Keratinocyte (primary cell): ENCODE results near the gene GPRC5C. TPM values are rescaled to one million over a fixed set of nuclear protein-coding genes. Genes with fewer than 3 reads are reported as not detected.
"Not testable (repeated sequence)": the region's sequence is repeated elsewhere in the genome, so short reads cannot be mapped to it uniquely, and the experiment has no call there.

ENCODE experiments used
- DNase-seq: peaks from one replicate; pipeline ENCODE4 v3.0.0-alpha.2; 2011; ENCODE audit warnings: low read depth, missing footprints, low spot score
- FAIRE-seq: peaks from 2 replicates; lab custom pipeline; 2011; peaks lifted over from hg19 to GRCh38; lab: Jason Lieb, UNC
- H2AFZ ChIP-seq: 2 replicates; pipeline ENCODE4 v1.6.0; 2012; ENCODE audit warnings: low read length, control low read depth, inconsistent platforms; ENCODE audit not compliant: control insufficient read depth
- H3K27ac ChIP-seq: 2 replicates; pipeline ENCODE4 v1.5.1; 2011; ENCODE audit warnings: low read length; ENCODE audit not compliant: control insufficient read depth, insufficient read depth
- H3K27me3 ChIP-seq: 3 replicates; pipeline ENCODE4 v1.6.0; 2011; ENCODE audit warnings: low read length; ENCODE audit not compliant: control insufficient read depth, insufficient read depth; ENCODE audit errors: extremely low read depth
- H3K36me3 ChIP-seq, 2 experiments: 2 replicates in 1 of 2; 3 replicates in 1 of 2; pipeline ENCODE4 v1.5.1; 2011; ENCODE audit warnings: low read length in 2 of 2, mild to moderate bottlenecking in 1 of 2; ENCODE audit not compliant: control insufficient read depth in 2 of 2, insufficient read depth in 2 of 2; ENCODE audit errors: extremely low read depth in 1 of 2
- H3K4me1 ChIP-seq: 3 replicates; pipeline ENCODE4 v1.5.1; 2011; ENCODE audit warnings: low read length; ENCODE audit not compliant: control insufficient read depth, insufficient read depth; ENCODE audit errors: extremely low read depth
- H3K4me2 ChIP-seq: 3 replicates; pipeline ENCODE4 v1.6.0; 2011; ENCODE audit warnings: low read depth, low read length; ENCODE audit not compliant: control insufficient read depth, insufficient read depth; ENCODE audit errors: extremely low read depth
- H3K4me3 ChIP-seq, 3 experiments: fragments of 200-600 bp in 1 of 3; sonication (generic) in 1 of 3; 2 replicates in 2 of 3; 3 replicates in 1 of 3; pipeline ENCODE4 v1.5.1; 2011 to 2016; ENCODE audit warnings: low read length in 3 of 3, mild to moderate bottlenecking in 3 of 3, control low read depth in 2 of 3, inconsistent platforms in 1 of 3, low read depth in 1 of 3, mixed read lengths in 1 of 3, mixed run types in 1 of 3, moderate library complexity in 1 of 3; ENCODE audit not compliant: control insufficient read depth in 2 of 3, insufficient read depth in 2 of 3; ENCODE audit errors: extremely low read depth in 1 of 3
- H3K79me2 ChIP-seq: 2 replicates; pipeline ENCODE4 v1.6.0; 2012; ENCODE audit warnings: low read length; ENCODE audit not compliant: control insufficient read depth, insufficient read depth
- H3K9ac ChIP-seq: 3 replicates; pipeline ENCODE4 v1.6.0; 2011; ENCODE audit warnings: low read length; ENCODE audit not compliant: control insufficient read depth, insufficient read depth; ENCODE audit errors: extremely low read depth
- H3K9me1 ChIP-seq: 3 replicates; pipeline ENCODE4 v1.6.0; 2011; ENCODE audit warnings: low read length; ENCODE audit not compliant: control insufficient read depth, insufficient read depth; ENCODE audit errors: extremely low read depth
- H3K9me3 ChIP-seq: 2 replicates; pipeline ENCODE4 v1.5.1; 2012; ENCODE audit warnings: low read depth, low read length; ENCODE audit not compliant: control insufficient read depth
- H4K20me1 ChIP-seq: 3 replicates; pipeline ENCODE4 v1.6.0; 2011; ENCODE audit warnings: low read length; ENCODE audit not compliant: control insufficient read depth, insufficient read depth; ENCODE audit errors: extremely low read depth
- EZH2 ChIP-seq: IDR thresholded peaks from one replicate; pipeline ENCODE4 v1.6.1; 2012; ENCODE audit warnings: inconsistent platforms, mild to moderate bottlenecking, low read length, moderate library complexity
- dilution Hi-C: fragments of 300-500 bp; cut with MboI; formaldehyde crosslinking; loops from one replicate; pipeline ENCODE4 v1.7.0; 2020; ENCODE audit warnings: low sequenced_read_pairs; ENCODE audit not compliant: extremely low pct_ligation_motif_present
- polyA plus RNA-seq, 5 experiments: library from polyadenylated mRNA; depleted of rRNA in 3 of 5; stranded (reverse) in 3 of 5; stranded (forward) in 1 of 5; unstranded in 1 of 5; fragments of >200 nt; gene quantifications; 1 replicate in 1 of 5; 2 replicates in 3 of 5; 3 replicates in 1 of 5; pipeline versions ENCODE4 v1.2.1 to v1.2.3, GENCODE V29; 2011 to 2012; ENCODE audit warnings: missing spikeins in 2 of 5, low read depth in 1 of 5, low replicate concordance in 1 of 5
- TF ChIP-seq, protein P1 (sequence below), 3 experiments: IDR thresholded peaks in 1 of 3; conservative IDR thresholded peaks in 1 of 3; optimal IDR thresholded peaks in 1 of 3; 2 replicates in 2 of 3; 3 replicates in 1 of 3; pipeline versions ENCODE3 to v1.5.1; 2011; ENCODE audit warnings: low read length in 3 of 3, mild to moderate bottlenecking in 3 of 3, moderate library complexity in 2 of 3, control low read depth in 1 of 3, inconsistent platforms in 1 of 3; ENCODE audit not compliant: insufficient read depth in 2 of 3; ENCODE audit errors: extremely low read depth in 1 of 3

Gene GPRC5C
- polyA plus RNA-seq, 1 donor (not counting 4 experiments of a cell fraction or from before 2014, with no cell fraction given), result 24.2 TPM

- DNase-seq (no peak), FAIRE-seq (no peak)
- Histone ChIP-seq H3K4me2 (no peak overlapping the region), H3K9me3 (no peaks in the 10 kb centered on the region), H3K27me3 (peaks cover 4% of the 10 kb centered on the region), H3K4me3 (no peak overlapping the region), H3K4me1 (no peaks in the 10 kb centered on the region), H3K79me2 (no peaks in the 10 kb centered on the region), H3K9me1 (no peaks in the 10 kb centered on the region), H3K36me3 (no peaks in the 10 kb centered on the region), H4K20me1 (no peaks in the 10 kb centered on the region), H3K9ac (no peak overlapping the region), H3K27ac (no peak overlapping the region), H2AFZ (no peak overlapping the region)
- dilution Hi-C loops, result no loop called here
- TF ChIP-seq, protein P1, sequence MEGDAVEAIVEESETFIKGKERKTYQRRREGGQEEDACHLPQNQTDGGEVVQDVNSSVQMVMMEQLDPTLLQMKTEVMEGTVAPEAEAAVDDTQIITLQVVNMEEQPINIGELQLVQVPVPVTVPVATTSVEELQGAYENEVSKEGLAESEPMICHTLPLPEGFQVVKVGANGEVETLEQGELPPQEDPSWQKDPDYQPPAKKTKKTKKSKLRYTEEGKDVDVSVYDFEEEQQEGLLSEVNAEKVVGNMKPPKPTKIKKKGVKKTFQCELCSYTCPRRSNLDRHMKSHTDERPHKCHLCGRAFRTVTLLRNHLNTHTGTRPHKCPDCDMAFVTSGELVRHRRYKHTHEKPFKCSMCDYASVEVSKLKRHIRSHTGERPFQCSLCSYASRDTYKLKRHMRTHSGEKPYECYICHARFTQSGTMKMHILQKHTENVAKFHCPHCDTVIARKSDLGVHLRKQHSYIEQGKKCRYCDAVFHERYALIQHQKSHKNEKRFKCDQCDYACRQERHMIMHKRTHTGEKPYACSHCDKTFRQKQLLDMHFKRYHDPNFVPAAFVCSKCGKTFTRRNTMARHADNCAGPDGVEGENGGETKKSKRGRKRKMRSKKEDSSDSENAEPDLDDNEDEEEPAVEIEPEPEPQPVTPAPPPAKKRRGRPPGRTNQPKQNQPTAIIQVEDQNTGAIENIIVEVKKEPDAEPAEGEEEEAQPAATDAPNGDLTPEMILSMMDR (optimal IDR thresholded peaks at IDR 0.05 in 1 of 3, IDR thresholded peaks at IDR 0.05 in 1 of 3, conservative IDR thresholded peaks at IDR 0.05 in 1 of 3; ENCODE audit: extremely low read depth in 1 of 3, insufficient read depth in 2 of 3, low read length in 3 of 3), result no peak
- no peak for TF ChIP-seq EZH2
Measured at GRCh38 chr17:74485841-74486240, 54.0 kb downstream of the GPRC5C start.

DNA sequence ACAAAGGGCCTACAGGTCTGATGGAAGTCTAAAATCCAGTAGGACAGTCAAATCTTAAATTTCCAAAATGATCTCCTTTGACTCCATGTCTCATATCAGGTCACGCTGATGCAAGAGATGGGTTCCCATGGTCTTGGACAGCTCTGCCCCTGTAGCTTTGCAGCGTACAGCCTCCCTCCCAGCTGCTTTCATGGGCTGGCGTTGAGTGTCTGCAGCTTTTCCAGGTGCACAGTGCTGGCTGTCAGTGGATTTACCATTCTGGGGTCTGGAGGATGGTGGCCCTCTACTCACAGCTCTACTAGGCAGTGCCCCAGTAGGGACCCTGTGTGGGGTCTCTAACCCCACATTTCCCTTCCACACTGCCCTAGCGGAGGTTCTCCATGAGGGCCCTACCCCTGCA lies 56.4 kb downstream of the GPRC5C start:
- H3K4me1 ChIP-seq, H3K79me2 ChIP-seq, H3K4me3 ChIP-seq, H3K9me1 ChIP-seq, H3K27ac ChIP-seq, H2AFZ ChIP-seq, H3K9ac ChIP-seq, H3K27me3 ChIP-seq, H3K9me3 ChIP-seq, FAIRE-seq, H4K20me1 ChIP-seq, H3K4me2 ChIP-seq, H3K36me3 ChIP-seq, dilution Hi-C loops, DNase-seq: not testable (repeated sequence)

DNA sequence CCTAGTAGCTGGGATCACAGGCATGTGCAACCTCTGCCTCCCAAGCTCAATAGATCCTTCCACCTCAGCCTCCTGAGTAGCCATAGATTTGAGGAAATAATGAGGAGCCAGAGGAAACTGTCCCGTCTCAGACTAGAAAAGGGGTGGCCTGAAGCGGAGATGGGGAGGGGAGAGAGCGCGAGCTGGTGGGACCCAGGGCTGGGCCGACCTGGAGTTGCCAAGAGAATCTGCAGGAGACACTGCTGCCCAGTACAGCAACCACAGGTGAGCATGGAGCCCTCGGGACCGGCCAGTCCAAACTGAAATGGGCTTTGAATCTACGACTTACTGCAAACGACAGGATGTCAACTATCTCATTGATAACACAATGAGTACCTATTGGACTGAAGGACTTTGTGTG lies 58.8 kb downstream of the GPRC5C start:
- no peaks in the 10 kb centered on the region for H3K79me2 ChIP-seq
- H3K4me3 ChIP-seq, result no peak overlapping the region
- H3K9ac ChIP-seq, result no peak overlapping the region
- dilution Hi-C loops, result no loop called here
- no peak overlapping the region for H3K27ac ChIP-seq
- no peaks in the 10 kb centered on the region for H4K20me1 ChIP-seq
- no peaks in the 10 kb centered on the region for H3K36me3 ChIP-seq
- no peak for TF ChIP-seq EZH2
- TF ChIP-seq, protein P1 (optimal IDR thresholded peaks at IDR 0.05 in 1 of 3, IDR thresholded peaks at IDR 0.05 in 1 of 3, conservative IDR thresholded peaks at IDR 0.05 in 1 of 3; ENCODE audit: extremely low read depth in 1 of 3, insufficient read depth in 2 of 3, low read length in 3 of 3), result no peak
- no peaks in the 10 kb centered on the region for H3K27me3 ChIP-seq
- no peak for FAIRE-seq
- H3K4me2 ChIP-seq, result no peak overlapping the region
- no peaks in the 10 kb centered on the region for H3K9me1 ChIP-seq
- no peak overlapping the region for H2AFZ ChIP-seq
- no peaks in the 10 kb centered on the region for H3K4me1 ChIP-seq
- H3K9me3 ChIP-seq, result no peaks in the 10 kb centered on the region
- DNase-seq, result no peak
